ENCODE results near the gene MARCKSL1. TPM values are rescaled to one million over a fixed set of nuclear protein-coding genes. Genes with fewer than 3 reads are reported as not detected.
A peak's percentile ranks its signal among the peaks of the same experiment; 100 is the strongest.

MARCKSL1 gene
- total and polyA plus RNA-seq, 2 of the 8 experiments (the other 6 are each of a cell fraction or from before 2014, with no cell fraction given) = 536 to 558 TPM

- Histone ChIP-seq H3K79me2 (ENCODE audit: control insufficient read depth in 1 of 2, insufficient read depth in 2 of 2, low read length in 2 of 2) (no peaks in the 10 kb centered on the region), H3K27me3 (replicated peaks in 1 of 4; ENCODE audit: control insufficient read depth in 3 of 4, extremely low read depth in 1 of 4, insufficient read depth in 3 of 4, low read length in 3 of 4) (peaks cover 2 to 20% (median 12%) of the 10 kb centered on the region in 4 experiments), H3K79me1 (ENCODE audit: low read depth, low read length) (no peaks in the 10 kb centered on the region), H2AK5ac (ENCODE audit: low read depth, low read length) (no peak overlapping the region), H3K27ac (ENCODE audit: low read depth, low read length) (peak overlapping the region; percentile 53; the same call in 1 of the 2 replicates), H3K9me3 (ENCODE audit: insufficient read depth in 2 of 2, low read depth in 1 of 2, low read length in 1 of 2) (peaks cover 6 to 12% of the 10 kb centered on the region in 2 experiments), H2BK5ac (ENCODE audit: low read depth, low read length) (peak overlapping the region; percentile 87), H3K4ac (replicated peaks; ENCODE audit: insufficient read length, low read depth, low read length) (peak overlapping the region; percentile 97), H3K23me2 (ENCODE audit: low read depth, low read length) (peaks cover 6% of the 10 kb centered on the region; the same call in 1 of the 2 replicates), H4K91ac (replicated peaks; ENCODE audit: insufficient read length, low read length) (no peak overlapping the region), H2BK12ac (ENCODE audit: low read depth, low read length) (no peak overlapping the region), H3K4me1 (replicated peaks in 1 of 4; ENCODE audit: control insufficient read depth in 3 of 4, insufficient read depth in 4 of 4, low read length in 3 of 4) (peaks cover 0 to 9% (median 3%) of the 10 kb centered on the region in 4 experiments; a peak in 5 of 7 replicates), H3K4me3 (ENCODE audit: extremely low read depth in 1 of 4, insufficient read depth in 2 of 4, low read depth in 3 of 4, low read length in 4 of 4) (peak overlapping the region; percentile 48 to 84 (median 64)), H3K36me3 (ENCODE audit: control insufficient read depth in 2 of 4, insufficient read depth in 4 of 4, low read length in 3 of 4) (no peaks in the 10 kb centered on the region), H4K8ac (ENCODE audit: extremely low read depth, insufficient read depth, low read length) (peak overlapping the region; percentile 95), H3K56ac (replicated peaks; ENCODE audit: insufficient read length, low read depth, low read length) (peak overlapping the region; percentile 16), H3K9ac (replicated peaks in 1 of 4; ENCODE audit: extremely low read depth in 1 of 4, low read depth in 3 of 4, low read length in 3 of 4) (peak overlapping the region; percentile 68 to 87 (median 73)), H2AFZ (ENCODE audit: low read length) (peak overlapping the region; percentile 81; the same call in 1 of the 2 replicates), H3K23ac (ENCODE audit: insufficient read length) (no peak overlapping the region), H2BK20ac (ENCODE audit: low read length) (no peak overlapping the region), H4K20me1 (replicated peaks in 1 of 2; ENCODE audit: control insufficient read depth in 1 of 2, insufficient read depth in 2 of 2, low read length in 2 of 2) (no peaks in the 10 kb centered on the region), H2BK15ac (ENCODE audit: low read length) (no peak overlapping the region), H4K5ac (ENCODE audit: insufficient read length, low read depth, low read length) (peak overlapping the region; percentile 61), H3K18ac (ENCODE audit: extremely low read depth, low read length) (peak overlapping the region; percentile 90), H3K4me2 (ENCODE audit: insufficient read depth in 1 of 2, low read depth in 2 of 2, low read length in 2 of 2) (peak overlapping the region; percentile 73 to 82), H3K14ac (ENCODE audit: insufficient read length) (peak overlapping the region; percentile 38), H2BK120ac (replicated peaks; ENCODE audit: low read depth, low read length) (no peak overlapping the region)
- POLR2A ChIA-PET (ENCODE audit: partially characterized antibody) = interaction anchor here (1.1 to 17.1 kb wide), 16 partner anchors 9 to 151 kb away, joined by 3 to 321 read pairs (median 4); partner anchors contain the start of genes BSDC1, CCDC28B, FAM167B and FAM229A
- no peak for FAIRE-seq
- DNase-seq (ENCODE audit: low read depth in 1 of 2, low spot score in 2 of 2) = peak; percentile 82 to 97
- WGBS, 2 experiments (ENCODE audit: extremely low coverage in 1 of 2, insufficient coverage in 1 of 2, insufficient read length in 1 of 2, insufficient replicate concordance in 2 of 2, low coverage in 1 of 2, low lambda C conversion rate in 2 of 2, missing lambda C conversion rate in 1 of 2) = 11% methylated on average over 30 of the region's 75 CpGs; no CpG with 5 or more reads in 1 of the 2 experiments
- CTCF ChIA-PET (ENCODE audit: partially characterized antibody) = interaction anchor here (1.0 to 2.6 kb wide), 7 partner anchors 10 to 136 kb away, joined by 3 to 14 read pairs (median 4); partner anchors contain the start of gene MARCKSL1
- TF ChIP-seq CTCF (IDR thresholded peaks at IDR 0.05; ENCODE audit: control extremely low read depth in 1 of 3, insufficient read depth in 1 of 3, low read depth in 1 of 3, low read length in 3 of 3) (no peak), CBX5 (IDR thresholded peaks at IDR 0.05; ENCODE audit: low read depth, low read length) (no peak), CHD2 (IDR thresholded peaks at IDR 0.05; ENCODE audit: low read length) (no peak), RXRA (IDR thresholded peaks at IDR 0.05; ENCODE audit: insufficient read depth, low read depth, low read length) (no peak), GTF2F1 (IDR thresholded peaks at IDR 0.05; ENCODE audit: borderline replicate concordance, low read depth, low read length) (no peak), POU5F1 (IDR thresholded peaks at IDR 0.05; ENCODE audit: low read depth, low read length) (no peak), HDAC6 (IDR thresholded peaks at IDR 0.05; ENCODE audit: low read depth, low read length) (no peak), YY1 (IDR thresholded peaks at IDR 0.05; ENCODE audit: low read depth, low read length) (no peak), TAF7 (optimal IDR thresholded peaks at IDR 0.05; ENCODE audit: borderline replicate concordance, low read depth, low read length) (peak; percentile 83)
Measured at GRCh38 chr1:32351399-32352238, 15.6 kb upstream of the MARCKSL1 start.

All from H1 (cell line).